Stimulated activated CD4-positive, alpha-beta T cell treated with anti-CD3 and anti-CD28 coated beads, Interleukin-15, amount 100 ng/mL, for 24 hours (primary cell): Measurements from ENCODE around the gene PDLIM5.
"Not testable (repeated sequence)": the region's sequence is repeated elsewhere in the genome, so short reads cannot be mapped to it uniquely, and the experiment has no call there.

Experiments used
- DNase-seq: peaks from one replicate; pipeline ENCODE4 v3.0.0-alpha.2; 2020

Gene PDLIM5

GRCh38 chr4:94500685-94501084 lies 48.9 kb downstream of the PDLIM5 start:
- no peak for DNase-seq

GRCh38 chr4:94504545-94504944 lies 52.8 kb downstream of the PDLIM5 start:
- no peak for DNase-seq

GRCh38 chr4:94506822-94507221 lies 55.1 kb downstream of the PDLIM5 start:
- no peak for DNase-seq

- no peak for DNase-seq
Measured at GRCh38 chr4:94507281-94507680, 55.5 kb downstream of the PDLIM5 start.

DNA sequence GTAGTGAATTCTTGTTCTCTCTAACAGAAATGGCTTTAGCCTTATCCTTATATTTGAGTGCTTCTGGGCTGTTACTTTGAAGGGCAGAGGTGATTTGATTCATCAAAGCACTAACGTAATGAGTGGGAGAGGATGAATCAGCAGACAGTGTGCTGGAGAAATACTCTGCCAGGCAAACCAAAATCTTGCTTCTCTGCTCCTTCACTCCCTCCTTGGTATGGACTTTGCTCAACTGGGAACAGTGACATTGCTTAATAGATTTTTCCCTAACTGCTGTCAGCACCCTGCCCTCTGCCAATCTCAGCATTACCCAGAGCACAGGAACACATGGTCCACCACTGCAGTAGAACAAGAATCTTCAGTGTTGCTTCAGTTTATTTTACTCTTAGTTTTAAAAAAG lies 56.0 kb downstream of the PDLIM5 start:
- peak; percentile 4 for DNase-seq

- DNase-seq = no peak
Measured at GRCh38 chr4:94508296-94508695, 56.6 kb downstream of the PDLIM5 start.

DNA sequence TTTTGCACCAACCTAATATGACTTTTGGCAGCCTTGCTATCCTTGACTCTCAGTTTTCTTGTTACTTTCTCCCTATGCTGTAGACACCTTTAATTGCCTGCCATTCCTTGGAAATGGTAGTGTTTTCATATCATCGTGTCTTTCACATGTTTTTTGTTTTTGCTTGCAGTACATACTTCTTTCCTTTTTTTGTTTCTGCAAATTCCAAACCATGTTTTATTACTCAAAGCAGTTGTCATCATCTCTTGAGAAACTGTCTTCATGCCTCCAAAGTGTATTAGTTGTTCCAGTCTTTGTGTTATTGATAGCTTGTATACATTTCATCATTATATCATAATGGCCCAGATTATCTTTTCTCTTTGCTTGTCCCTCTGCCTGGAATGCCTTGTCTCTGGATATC lies 57.1 kb downstream of the PDLIM5 start:
- DNase-seq = no peak

GRCh38 chr4:94511591-94511990 lies 59.8 kb downstream of the PDLIM5 start:
- DNase-seq = no peak

- not testable (repeated sequence) for DNase-seq
Measured at GRCh38 chr4:94513532-94513931, 61.8 kb downstream of the PDLIM5 start.

- no peak for DNase-seq
Measured at GRCh38 chr4:94515365-94515764, 63.6 kb downstream of the PDLIM5 start.

GRCh38 chr4:94516067-94516466 lies 64.3 kb downstream of the PDLIM5 start:
- no peak for DNase-seq

DNA sequence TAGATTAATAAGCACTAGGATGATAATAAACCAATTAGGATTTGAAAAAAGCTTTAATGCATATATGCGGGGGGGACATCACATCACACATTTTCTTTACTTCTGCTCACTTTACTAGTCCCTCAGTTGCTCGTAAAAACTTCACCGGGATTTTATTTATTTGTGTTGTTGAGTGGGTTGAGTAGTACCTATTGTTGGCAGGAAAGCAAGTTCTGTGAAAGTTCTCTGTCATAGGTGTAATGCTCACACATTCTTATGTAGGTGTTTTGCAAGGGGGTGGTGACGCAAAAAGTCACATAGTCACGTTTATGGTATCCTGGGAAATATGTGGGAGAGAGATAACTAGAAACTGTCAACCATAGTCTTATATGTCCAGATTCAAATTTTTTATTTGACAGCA lies 65.3 kb downstream of the PDLIM5 start:
- no peak for DNase-seq

- no peak for DNase-seq
Measured at GRCh38 chr4:94517492-94517891, 65.8 kb downstream of the PDLIM5 start.

DNA sequence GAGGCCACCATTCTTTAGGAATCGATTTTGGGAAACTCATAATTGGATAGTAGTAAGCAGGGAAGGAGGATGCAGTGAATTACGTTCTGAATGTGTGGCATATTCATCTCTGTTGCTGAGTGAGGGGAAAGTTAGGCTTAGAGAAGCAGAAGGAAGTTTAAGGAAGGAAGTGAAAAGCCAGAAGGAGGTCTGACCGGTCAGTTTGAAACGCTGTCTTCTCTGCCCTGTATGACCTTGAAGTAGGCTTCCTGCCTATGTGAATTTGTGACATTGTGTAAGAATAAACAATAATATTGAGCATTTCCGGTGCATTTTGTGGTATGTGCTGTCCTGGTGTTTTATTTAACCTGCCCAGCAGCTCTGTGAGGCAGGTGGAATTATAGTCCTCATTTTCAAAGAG lies 67.3 kb downstream of the PDLIM5 start:
- no peak for DNase-seq

- DNase-seq = no peak
Measured at GRCh38 chr4:94519925-94520789, 68.4 kb downstream of the PDLIM5 start.

DNA sequence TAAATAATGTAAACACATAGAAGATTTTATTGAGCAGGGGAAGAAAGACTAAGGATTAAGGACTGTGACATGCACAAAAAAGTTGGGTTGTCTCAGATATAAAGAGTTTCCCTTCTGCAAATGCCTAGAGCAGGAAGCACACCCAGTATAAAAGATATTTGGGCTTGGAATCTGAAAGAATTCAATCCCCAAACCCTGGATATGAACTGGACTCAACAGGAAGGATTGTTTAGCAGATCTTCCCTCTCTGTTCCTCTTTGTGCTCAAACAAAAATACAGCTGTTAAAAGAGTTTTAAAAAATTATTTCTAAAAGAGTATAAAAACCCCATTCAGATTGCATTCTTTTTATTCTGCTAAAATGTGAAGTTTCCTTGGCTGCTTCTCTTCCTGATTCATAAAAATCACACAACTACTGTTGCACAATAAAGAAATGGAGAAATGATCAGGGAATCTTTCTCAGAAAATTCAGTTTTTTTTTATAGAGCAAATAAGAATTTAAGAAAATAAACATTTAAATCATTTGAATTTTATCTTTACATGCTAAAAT lies 71.4 kb downstream of the PDLIM5 start:
- DNase-seq = no peak

DNA sequence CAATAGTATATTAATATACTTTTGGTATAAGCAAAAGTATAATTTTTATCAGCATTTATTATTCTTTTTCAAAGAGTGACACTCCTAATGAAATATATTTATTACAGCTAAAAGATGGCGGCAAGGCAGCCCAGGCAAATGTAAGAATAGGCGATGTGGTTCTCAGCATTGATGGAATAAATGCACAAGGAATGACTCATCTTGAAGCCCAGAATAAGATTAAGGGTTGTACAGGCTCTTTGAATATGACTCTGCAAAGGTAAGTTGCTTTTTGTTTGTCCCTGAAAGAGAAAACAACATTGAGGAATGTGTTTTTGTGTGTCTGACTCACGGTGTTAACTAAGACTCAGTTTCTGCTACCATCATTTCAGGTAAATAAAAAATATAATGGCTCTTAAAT lies 71.9 kb downstream of the PDLIM5 start:
- DNase-seq = no peak

- no peak for DNase-seq
Measured at GRCh38 chr4:94525993-94526728, 74.4 kb downstream of the PDLIM5 start.

DNA sequence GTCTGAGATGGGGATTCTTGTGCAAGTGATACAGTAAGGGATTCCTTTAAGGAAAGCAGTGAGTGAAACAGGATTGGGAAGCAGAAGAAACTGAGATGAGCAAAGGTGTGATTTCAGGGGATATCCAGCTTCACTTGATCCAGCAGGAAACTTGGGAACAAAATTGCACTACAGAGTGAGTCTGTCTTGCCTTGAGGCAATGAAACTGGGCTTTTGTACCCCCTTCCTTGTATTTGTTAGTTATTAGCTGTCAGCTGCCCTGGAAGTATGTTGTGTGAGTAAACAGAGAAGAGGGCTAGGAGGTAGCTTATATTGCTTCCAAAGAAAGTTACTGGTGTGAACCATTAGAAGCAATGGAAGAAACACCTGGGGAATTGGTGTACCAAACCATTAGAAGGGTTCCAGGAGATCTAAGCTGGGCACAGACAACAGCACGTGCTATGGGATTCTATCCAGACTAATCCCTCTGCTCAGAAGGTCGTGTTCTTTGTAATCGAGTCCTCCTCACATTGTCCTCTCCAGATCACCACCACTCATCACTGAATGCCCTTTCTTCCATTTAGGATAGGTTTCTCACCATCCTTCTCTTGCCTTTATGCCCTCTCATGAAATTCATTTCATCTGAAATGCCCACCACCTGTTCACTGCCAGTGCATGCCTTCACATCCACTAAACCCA lies 76.0 kb downstream of the PDLIM5 start:
- no peak for DNase-seq

GRCh38 chr4:94528792-94529451 lies 77.2 kb downstream of the PDLIM5 start:
- no peak for DNase-seq

GRCh38 chr4:94530073-94530472 lies 78.3 kb downstream of the PDLIM5 start:
- no peak for DNase-seq

DNA sequence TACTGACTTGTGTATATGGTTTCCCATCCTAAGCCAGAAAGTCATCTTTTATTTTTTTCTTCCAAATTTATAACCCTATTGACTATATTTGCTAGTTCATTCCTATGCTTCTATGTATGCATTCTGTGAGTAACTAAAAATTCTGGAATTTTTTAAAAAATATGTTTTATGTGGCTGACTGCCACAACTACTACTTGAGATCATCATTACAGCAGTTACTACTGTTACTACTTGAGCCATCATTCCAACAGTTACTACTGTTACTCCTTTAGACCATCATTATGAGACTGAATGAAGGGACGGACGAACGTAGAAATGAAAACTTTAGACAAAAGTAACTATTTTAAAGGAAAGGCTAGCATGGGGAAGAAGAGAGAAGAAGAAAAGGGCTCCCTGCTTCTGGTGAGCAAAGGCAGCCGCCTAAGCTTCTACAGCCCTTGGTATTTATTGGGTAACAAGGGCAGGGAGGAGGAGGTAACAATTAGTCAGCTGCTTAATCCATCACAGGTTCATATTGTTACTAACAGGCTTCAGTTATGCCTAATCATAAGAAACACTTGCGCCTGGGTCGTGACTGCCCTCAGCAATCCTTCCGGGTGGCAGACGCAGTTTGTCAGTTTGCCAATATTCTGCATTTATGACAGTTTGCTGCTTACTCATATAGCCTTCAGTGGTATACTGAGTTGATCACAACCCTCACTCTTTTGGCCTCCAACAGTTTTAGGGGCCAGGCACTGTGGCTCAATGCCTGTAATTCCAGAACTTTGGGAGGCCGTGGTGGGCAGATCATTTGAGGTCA lies 80.4 kb downstream of the PDLIM5 start:
- DNase-seq = no peak
